Muscle of back (tissue), 11 donors: ENCODE measurements around the gene ZNF512. TPM values are rescaled to one million over a fixed set of nuclear protein-coding genes. Genes with fewer than 3 reads are reported as not detected.
"Not testable (repeated sequence)": the region's sequence is repeated elsewhere in the genome, so short reads cannot be mapped to it uniquely, and the experiment has no call there.

Source experiments
- DNase-seq, 3 donors: peaks; one replicate each; pipeline versions ENCODE4 v3.0.0 to v3.0.0-alpha.2; 2013
- polyA plus RNA-seq, 10 donors: library from polyadenylated mRNA; unstranded; fragments of 120-200 nt; gene quantifications; one replicate each; pipeline ENCODE4 v1.2.1, GENCODE V29; 2013; ENCODE audit not compliant: insufficient read length in 10 of 10

The ZNF512 gene
- polyA plus RNA-seq, 10 donors, result 37.1 to 50.7 (median 42.8) TPM

DNA sequence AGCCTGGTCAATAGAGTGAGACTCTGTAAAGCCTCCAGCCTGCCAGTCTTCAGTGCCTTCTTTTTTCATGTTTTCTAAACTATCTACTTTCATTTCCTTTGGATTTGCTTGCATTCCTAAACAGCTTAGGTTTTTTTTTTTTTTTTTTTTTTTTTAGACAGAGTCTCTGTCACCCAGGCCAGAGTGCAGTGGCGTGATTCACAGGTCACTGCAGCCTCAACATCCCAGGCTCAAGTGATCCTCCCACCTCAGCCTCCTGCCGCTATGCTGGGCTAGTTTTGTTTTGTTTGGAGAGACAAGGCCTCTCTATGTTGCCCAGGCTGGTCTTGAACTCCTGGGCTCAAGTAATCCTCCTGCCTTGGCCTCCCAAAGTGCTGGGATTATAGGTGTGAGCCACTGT, 47.4 kb downstream of the ZNF512 start:
- not testable (repeated sequence) for DNase-seq

DNA sequence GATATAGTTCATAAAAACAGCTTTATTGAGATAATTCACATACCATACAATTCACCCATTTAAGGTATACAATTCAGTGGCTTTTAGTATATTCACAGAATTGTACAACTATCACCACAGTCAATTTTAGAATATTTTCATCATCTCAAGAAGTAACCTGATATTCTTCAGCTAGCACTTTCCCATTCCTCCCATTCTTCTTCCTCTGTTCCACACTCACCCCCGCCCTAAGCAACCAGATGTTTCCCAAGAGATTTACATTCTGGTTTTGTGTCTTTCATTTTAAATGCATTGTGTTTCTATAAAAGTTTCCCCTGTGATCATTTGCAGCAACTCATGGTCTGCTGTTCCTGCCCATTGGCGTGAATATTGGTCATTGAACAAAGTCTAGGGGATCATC, 51.4 kb downstream of the ZNF512 start:
- no peak for DNase-seq

DNA sequence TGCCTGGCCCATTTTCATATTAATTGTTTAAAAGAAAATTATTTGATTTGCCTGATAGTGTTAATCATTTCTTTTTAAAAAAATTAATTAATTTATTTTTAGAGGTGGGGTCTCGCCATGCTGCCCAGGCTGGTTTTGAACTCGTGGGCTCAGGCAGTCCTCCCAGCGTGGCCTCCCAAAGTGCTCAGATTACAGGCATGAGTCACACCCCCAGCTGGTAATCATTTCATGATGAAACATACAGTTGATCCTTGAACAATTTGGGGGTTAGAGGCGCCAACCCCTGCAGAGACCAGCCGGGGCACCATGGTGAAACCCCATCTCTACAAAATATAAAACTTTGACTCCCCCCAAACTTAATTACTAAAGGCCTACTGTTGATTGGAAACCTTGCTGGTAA, 53.9 kb downstream of the ZNF512 start:
- no peak for DNase-seq

DNA sequence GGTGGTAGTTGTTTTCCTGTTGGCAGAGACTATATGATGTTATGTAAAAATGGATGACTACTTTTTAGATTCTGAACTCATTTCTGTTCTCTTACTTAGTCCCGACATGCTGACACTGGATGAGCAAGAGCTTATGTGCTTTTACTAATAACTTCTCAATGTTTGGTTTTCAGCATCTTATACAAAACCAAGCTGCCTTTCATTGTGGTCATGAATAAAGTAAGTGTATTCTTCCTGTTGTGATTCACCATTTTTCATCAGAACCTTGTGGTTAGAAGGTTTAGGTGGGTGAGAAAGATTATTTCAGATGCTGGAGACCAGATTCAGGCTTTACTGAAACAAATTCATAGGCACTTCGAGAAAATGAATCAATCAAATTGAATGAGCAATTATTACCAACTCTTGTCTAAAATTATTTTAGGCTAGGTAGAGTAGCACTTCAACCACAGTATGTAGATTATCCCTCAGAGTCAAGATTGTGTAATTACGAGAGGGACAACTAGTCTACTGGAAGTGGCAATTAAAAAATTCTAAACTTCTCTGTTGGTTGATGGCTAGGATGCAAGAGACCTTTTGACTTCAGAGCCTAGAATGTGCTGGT, 55.3 kb downstream of the ZNF512 start:
- peak in 1 of 3 donors; percentile 61 for DNase-seq

DNA sequence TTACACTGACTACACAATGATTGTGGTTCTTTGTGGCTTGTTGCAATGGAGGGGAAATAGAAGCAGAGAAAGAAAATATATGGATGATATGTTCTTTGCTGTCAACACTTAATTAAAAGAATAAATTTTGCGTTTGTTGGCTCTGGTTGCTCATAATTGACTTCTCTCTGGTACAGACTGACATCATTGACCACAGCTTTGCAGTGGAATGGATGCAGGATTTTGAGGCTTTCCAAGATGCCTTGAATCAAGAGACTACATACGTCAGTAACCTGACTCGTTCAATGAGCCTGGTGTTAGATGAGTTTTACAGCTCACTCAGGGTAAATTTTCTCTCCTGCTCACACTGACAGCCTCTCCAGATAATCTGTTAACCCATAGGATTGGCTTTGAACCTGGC, 55.9 kb downstream of the ZNF512 start:
- peak in 1 of 3 donors; percentile 80 for DNase-seq

DNA sequence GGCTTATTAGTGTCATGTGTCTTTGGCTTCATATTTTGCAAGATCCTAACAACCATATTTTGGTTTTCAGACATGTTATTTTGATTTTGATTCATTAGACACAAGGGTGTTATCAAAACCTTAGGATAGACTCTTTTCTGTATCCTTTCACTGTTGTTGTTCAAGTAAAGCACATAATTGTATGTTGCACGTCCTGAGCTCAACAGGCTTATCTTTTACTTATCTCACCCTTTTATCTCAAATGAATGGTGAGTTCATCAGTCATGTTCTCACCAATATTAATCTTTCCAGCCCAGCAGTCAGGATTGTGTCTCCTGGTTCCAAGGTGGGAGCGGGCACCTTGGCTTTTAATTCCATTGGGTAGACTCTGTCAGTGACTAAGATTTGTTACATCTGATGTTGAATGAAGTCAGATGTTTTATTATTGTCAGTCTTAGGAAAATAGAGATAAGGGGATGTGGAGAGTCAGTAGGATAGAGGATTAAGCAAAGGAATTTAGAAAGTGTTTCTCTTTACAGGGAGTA, 57.9 kb downstream of the ZNF512 start:
- DNase-seq, result no peak

DNA sequence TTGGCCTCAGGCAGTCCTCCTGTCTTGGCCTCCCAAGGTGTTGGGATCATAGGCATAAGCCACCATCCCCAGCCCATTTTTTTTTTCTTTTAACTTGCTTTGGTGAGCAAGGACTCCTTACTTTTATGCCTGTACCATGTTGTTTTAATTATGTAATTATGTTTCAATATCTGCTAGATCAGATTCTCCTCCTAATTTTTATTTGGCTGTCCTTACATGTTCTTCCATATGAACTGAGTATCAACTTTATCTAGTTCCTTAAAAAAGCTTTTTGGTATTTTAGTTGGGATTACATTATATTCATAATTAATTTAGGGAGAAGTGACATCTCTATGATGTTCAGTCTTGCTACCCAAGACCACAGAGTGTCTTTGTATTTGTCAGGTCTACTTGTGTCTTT, 62.4 kb downstream of the ZNF512 start:
- DNase-seq, result no peak

DNA sequence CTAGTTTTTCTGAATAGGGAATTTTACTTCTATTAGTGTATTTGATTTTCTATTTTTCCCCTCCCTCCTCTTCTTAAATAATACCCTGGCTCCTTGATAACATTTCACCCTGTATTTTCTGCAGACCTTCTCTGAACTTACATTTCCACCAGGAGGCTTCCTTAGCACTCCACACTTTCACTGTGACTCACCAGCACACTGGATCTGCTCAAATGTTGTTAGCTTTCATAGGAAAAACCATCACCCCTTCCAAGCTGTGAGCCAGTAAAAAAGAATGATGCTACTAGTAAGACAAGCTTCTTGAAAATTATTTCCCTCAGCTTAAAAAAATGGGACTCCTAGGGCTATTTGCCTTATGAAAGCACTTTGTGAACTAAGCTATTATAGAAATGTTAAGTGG, 64.4 kb downstream of the ZNF512 start:
- no peak for DNase-seq

DNA sequence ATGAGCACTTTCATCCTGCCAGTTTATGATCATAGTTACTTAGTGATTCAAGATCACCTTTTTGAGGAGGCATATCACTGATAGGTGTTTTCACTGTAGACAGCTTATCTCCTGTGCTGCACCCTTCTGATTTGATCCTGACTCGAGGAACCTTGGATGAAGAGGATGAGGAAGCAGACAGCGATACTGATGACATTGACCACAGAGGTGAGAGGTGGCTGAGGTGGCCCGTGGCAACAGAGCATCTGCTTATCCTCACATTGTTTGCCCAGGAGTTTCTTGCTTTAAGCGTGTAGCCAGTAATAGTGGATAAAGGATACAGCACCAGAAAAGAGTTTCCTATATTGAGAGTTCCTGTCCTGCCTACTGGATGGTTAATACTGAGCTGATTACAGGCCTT, 64.9 kb downstream of the ZNF512 start:
- DNase-seq, result no peak

DNA sequence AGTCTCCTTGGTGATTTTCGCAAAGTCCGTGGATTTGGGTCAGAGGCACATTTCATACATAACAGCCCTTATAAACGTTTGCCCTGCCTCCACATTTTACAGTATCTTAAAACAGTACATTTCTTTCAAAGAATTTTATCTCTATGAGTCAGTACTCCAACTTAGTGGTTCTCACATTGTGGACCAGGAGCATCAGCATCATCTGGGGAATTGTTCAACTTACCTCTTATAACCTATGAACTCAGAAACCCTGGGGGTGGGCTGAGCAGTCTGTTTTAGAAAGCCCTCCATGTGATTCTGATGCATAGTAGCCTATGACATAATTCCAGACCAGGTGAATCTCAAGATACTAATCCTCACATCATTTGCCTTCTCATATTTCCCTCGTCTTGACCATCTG, 68.2 kb downstream of the ZNF512 start:
- DNase-seq, result no peak

DNA sequence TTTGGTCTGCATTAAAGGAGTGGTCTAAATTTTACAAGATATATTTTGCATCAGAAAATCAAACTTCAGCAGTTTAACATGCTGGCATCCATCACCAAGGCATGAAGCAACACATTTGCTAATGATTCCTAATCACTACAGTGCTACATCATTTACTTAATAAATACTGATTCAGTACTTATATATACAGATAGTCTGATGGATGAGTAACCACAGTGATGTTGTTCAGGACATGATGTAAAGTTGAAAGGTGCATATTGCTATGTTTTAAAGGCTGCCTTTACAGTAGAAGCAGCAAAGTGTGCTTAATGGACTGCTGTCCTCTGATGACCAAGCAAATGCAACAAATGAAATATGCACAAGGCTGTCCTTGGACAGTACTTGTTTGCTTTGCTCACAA, 69.5 kb downstream of the ZNF512 start:
- no peak for DNase-seq

DNA sequence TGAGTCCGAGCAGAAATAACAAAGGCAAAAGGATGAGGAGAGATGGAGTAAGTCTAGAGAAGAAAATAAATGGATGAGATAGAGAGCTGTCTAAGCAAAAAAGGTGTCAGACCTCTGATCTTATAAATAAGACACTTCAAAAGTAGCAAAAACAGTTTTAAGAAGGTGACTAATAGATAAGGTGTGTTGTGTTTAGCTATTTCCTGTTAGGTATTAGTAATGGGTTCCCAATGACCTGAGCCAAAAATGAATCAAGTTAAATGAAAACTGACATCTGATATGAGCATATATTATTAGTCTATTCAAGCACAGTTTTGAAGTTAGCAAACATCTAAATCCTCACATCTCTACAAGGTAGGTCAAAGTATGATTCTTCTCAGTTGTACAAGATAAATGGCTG, 69.9 kb downstream of the ZNF512 start:
- DNase-seq, result no peak

DNA sequence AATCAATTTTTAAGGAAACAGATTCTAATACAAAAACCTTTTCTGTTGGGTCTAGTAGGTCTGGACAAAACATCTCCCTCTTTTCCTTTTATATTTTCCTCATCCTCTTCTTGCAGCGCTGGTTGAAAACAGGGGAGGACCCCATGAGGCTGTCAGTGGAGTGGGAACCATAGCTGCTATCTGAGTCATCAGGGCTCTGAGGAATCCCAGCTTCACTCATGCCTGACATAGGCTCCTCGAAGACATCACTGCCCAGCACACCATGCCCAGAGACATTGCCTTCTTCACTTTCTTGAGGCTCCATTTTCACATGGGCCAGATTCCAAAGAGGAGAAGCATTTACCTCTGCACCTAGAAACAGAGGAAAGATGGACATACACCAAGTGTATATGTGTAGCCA, 70.6 kb downstream of the ZNF512 start:
- no peak for DNase-seq

DNA sequence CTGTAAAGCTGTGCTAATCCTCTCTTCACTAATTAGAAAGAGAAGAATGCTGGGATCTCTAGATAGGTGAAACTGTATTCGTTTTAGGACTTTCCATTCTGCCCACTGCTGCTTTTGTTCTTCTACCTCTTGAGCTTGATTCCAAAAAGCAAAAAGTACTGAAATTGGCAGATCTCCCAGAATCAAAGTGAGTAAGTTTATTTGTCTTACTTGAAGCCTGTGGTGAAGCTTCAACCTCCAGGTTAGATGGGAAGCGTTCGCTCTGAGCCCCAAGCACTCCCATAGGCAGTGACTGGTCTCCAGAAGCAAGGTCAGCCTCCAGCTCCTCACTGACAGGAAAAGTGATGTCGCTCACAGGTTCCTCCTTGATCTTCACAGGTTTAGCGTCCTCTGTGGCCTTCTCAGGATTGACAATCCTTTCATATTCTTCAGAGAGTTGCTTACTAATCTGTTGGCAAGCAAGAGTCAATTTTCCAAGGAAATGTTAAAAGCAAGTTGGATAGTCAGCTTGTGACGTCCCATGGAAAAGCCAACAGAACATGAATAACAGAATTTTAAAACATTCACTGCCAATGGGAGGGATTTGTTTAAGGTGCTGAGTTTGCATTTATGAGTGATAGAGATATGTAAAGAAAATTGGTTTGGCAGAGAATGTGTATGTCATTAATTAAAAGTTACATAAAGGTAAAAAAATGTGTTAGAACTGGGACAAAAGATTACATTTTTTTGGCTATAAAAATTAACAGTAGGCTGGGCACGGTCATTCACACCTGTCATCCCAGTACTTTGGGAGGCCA, 72.5 kb downstream of the ZNF512 start:
- DNase-seq, result no peak

DNA sequence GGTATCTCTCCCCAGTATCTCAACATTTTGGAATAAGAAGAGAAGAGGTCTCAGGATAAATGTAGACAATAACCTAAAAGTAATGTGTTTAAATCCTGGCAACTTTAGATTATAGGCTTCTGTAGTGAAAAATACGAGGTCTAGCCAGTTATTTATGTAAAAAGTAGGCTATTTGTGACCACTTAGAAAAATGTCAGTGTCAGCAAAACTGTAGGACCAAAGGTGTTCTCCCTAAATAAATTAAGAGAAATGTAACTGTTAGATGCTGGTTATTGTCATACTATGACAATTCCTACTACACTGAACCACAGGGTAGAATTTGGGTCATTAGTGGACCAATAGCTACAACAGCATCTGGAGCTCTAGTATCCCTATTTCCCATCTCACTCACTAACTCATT, 78.5 kb downstream of the ZNF512 start:
- no peak for DNase-seq

DNA sequence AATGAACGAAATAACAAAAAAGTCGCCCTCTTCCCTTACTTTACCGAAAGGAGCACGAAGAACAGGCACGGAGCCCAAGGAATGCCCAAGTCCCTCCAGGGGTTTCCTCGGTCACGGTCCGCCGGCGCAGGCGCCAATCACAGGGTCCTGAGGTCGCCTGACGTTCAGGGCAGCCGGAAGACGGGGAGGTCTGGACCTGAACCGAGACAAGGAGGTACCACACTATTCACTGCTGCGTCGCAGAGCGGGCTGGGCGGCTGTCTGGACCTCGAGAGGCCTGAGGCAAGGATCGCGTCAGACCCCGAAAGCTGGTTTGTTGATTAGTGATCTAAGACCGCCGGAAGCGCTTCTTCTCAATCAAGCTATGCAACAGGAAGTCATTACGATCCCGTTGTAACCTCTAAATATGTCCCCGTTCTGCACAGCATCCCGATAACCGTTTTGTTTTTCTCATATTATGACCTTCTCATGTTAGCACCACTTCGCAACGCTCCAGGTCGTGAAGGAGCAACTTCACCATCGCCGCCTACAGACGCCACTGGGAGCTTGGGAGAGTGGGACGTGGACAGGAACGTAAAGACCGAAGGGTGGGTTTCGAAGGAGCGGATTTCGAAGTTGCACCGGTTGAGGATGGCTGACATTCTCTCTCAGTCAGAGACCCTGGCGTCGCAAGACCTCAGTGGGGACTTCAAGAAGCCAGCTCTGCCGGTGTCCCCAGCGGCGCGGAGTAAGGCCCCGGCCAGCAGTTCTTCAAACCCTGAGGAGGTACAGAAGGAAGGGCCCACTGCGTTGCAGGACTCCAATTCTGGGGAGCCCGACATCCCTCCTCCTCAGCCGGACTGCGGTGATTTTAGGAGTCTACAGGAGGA, 80.7 kb downstream of the ZNF512 start, which contains the start of the genes SLC4A1AP and SUPT7L:
Gene SLC4A1AP, plus strand, starts transcription at position 605 of the 869 bp plus-strand sequence. Its CDS starts 26 bp downstream, at position 631.
Gene SUPT7L, minus strand, starts transcription at position 330 of the 869 bp plus-strand sequence. CDS start 1,422 bp downstream, outside the sequence.
- DNase-seq, result peak; percentile 87 to 96 (median 88)

DNA sequence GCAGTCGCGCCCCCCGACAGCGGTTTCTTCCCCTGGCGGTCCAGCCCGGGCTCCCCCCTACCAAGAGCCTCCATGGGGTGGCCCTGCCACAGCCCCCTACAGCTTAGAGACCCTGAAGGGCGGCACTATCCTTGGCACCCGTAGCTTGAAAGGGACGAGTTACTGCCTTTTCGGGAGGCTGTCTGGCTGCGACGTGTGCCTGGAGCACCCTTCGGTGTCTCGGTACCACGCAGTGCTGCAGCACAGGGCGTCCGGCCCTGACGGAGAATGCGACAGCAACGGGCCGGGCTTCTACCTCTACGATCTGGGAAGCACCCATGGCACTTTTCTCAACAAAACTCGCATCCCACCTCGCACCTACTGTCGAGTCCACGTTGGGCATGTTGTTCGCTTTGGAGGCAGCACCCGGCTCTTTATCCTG, 81.3 kb downstream of the ZNF512 start:
- no peak for DNase-seq

DNA sequence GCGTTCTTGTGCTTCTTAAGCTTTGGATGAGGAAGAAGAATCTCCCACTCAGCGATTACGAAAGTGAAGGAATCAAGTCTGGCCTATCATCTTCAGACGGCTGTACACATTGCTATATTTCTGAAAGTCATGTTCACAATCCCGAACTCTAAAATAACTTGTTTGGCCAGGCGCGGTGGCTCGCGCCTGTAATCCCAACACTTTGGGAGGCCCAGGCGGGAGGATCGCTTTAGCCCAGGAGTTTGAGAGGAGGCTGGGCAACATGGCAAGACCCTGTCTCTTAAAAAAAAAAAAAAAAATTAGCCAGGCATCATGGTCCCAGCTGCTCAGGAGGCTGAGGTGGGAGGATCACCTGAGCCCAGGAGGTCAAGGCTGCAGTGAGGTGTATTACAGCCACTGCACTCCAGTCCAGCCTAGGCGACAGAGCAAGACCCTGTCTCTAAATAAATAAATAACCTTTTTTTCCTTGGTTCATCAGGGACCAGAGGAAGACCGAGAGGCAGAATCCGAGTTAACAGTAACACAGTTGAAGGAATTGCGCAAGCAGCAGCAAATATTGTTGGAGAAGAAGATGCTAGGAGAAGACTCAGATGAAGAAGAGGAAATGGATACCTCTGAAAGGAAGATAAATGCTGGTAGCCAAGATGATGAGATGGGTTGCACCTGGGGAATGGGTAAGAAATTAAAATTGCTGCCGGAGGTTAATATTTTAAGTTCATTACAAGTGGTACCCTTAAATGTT, 82.0 kb downstream of the ZNF512 start:
- DNase-seq, result no peak

DNA sequence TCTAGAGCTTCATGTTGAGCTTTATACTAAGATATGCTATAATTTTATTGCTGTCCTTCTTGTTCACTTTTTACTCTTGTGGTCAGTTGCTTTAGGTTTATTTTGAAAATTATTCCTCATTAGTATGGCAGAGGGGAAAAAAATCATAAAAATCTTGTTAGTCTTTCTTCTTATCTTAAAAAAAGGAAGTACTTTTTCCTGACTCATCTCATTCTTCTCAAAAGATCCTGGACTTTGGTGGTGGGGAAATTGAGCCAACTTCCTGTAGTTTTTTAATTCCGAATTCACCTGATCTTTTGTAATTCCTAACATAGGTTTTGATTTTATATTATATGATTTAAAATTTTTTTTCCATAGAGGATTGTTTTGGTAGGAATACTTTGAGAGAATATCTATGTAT, 84.6 kb downstream of the ZNF512 start:
- DNase-seq, result no peak

DNA sequence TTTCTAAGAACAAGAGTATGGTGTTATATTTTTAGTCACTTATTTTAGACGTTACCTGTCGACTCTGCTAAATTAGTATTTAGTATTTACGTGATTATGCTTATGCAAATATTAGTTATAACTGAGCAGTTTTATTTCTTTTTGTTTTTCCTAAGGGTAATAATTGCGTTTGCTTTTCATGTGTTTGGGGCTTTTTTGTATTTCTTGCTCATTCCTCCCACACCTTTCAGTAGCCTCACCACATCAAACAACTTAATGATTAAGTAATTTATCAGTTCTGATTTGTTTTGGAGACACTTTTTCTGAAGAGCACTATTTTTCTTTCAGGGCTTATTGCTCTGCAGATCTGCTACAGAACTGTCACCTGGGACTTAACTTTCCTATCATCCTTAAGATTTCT, 88.4 kb downstream of the ZNF512 start:
- DNase-seq, result no peak
